ENCODE measurements around the gene INS.
"Not testable (repeated sequence)": the region's sequence is repeated elsewhere in the genome, so short reads cannot be mapped to it uniquely, and the experiment has no call there.

Gene INS

DNA sequence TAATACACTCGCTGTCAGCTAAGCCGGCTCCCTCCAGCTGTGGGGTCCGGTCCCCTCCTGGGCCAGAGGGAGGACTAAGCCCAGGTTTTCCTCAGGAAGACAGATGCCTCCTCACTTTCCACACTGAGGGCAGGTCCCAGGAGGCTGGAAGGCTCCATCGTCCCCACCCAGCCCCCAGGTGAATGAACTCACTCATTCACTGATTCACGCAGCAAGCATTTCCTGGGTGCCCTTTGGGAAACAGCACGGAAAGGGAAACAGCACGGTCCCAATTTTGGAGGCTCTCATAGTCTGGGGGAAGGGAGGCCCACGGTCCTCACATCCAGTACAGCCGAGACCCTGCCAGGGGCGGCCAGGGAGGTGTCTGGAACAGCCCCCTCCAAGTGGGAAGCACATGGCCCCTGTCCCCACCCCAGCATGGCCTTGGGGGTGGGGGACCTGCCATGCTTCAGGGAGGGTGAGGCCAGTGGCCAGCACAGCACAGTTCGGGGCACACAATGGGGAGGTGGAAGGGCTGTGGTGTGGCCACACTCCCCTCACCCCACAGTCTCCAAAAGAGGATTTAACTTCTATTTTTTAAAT, 19.9 kb upstream of the INS start:
- no peak for FAIRE-seq

DNA sequence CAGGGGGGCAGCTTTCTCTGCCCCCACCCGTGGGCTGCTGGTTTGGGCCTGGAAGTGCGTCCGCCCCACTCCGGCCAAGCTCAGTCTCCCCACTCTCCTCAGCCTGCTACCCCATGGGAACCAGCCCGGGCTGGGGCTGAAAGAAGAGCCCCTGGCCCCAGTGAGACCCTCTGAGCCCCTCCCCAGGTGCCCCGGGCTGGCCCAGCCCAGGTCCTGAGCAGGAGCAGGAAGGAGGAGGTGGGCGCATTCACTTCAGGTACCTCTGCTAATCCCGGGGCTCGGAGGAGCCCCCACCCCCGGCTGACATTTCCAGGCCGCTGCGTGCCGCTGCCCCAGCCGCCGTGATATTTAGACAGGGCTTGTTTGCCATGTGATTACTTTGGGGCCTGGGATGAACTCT, 19.3 kb upstream of the INS start:
- no peak for FAIRE-seq

DNA sequence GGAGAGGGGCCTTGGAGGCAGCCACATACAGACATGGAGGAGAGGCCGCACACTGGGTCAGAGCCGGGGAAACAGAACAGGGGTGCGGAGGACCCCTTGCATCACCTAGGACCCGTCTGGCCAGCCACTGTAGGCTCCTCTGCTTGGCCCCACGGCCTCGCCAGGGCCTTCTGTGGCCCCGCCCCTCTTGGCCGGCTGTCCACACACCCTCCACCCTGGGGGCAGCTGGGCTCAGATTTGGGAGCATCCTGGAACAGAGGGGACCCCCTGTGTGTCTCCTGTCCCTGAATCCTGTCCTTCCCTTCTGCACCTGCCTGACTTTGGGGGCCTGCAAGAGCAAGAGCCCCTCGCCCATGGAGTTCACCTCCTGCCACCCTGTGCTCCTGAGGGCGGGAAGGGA, 18.5 kb upstream of the INS start:
- no peak for FAIRE-seq

DNA sequence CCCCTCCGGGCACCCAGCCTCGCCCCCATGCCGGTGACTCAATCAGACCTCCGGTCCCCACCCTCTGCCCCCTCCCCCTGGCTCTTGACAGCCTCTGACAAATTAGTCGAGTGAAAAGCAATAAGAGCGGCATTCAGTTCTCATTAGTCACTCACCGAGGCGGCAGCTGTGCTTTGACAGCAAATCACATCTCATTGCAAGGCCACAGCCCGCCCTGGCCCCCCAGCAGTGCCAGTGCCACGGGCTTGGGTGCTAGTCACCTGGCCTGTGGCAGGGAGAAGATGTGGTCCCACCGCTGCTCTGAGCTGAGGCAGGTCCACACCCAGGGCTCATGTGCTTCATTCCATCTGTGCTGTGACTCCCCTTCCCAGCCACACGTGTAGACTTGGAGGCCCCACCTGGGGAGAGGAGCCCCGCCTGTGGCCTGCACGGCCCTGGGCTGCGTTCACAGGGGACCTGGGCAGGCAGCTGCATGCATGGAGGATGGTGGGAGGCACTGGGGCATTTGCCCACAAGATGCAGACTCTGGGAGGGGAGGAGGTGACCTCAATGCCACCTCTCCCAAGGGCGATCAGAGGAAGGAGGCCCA, 18.0 kb upstream of the INS start:
- no peak for FAIRE-seq

DNA sequence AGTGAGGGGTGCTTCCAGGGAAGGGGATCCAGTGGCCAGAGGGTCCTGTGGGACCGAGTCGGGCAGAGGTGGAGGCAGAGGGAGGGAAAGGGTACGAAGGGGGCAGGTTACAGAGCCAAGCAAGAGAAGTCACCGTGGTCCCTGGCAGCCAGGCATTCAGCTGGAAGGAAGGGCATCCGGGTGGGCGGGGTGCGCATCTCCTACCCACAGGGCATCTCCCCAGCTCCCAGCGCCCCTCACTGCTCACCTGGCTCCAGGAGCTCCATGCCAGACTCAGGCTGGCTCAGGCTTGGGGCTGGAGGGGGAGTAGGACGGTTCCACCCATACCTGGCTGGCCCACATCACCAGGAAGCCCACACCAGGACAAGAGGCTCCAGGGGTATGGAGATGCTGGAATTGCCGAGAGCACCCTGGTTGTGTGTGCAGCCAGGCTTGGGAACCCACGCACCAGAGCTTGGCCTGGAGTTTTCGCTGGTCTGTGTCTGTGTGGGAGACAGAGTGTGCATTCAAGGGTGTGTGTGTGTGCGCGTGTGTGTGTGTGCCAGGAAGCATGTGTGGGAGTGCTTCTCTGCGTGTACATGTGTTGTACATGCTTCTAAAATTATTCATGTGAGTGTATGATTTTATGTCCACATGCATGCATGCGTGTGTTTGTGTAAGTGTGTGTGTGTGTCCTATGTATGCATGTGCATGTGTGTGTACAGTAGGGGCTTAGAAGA, 17.2 kb upstream of the INS start:
- not testable (repeated sequence) for FAIRE-seq

DNA sequence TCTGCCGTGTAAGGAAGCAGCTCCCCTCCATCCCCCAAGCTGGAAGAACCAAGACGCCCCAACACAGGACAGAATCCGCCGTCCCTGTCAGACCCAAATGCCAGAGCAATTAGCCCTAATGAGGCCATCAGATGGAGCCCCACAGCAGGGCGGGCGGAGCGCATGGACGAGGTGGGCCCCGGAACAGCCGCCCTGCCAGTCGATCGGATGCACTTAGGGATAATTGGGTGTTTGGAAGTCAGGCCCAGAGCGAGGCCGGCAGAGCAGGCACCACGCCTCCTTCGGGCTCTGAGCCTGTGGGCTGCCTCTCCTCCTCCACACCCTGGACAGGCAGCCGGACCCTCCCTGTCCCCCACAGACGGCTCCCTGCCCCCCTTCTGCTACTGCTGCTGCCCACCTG, 16.1 kb upstream of the INS start:
- FAIRE-seq, result no peak

DNA sequence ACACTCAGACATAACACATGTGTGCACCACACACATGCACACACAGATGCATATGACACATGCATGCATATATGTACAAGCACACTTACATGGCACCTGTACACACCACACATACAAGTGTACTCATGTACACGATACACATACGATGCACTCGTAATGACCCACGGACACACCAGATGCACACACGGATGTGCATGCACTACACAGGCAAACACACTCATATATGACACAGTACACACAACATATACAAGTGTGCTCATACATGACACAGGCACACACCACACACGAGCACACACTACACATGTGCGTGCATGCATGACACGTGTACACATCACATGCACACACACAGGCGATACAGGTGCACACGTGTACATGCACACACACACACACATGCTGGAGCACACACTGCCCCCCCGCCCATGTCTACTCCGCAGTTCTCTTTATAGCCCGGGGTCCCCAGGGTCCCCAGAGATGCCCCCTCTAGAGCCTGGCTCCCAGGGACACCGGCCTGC, 15.4 kb upstream of the INS start:
- FAIRE-seq, result no peak

DNA sequence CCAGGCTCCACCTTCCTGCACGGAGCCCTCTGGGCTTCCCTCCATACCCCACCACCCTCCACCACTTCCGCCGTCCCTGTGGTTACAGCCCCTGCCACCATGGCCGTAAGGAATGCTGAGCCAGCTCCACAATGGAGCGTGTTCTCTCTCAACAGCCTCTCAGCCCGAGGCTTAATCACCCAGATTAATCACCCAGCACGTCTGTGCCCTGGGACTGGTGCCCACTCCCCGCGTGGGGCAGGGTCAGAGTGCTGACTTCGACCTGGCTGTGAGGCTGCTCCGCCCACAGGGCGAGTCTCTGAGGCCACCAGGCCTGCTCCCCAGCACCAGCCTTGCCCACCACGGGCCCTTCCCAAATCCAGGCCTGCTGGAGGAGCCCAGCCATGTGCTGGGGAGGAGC, 14.7 kb upstream of the INS start:
- FAIRE-seq, result no peak

DNA sequence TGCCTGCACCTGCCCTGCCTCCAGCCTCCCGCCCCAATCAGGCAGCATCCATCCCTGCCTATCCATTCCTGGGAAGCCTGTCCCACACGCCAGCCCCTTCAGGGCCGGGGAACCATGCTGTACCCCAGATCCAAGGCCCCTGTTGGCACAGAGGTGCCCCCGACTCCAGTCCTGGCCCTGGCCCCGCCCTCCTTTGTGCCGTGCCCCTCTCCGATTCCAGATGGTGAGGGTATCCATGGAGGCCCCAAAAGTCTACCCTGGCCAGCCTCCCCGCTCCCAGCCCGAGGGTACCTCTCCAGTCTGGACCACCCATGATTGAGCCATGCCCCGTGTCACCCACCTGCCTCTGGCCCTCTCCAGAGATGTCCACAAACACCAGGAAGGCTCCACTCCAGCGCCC, 13.4 kb upstream of the INS start:
- FAIRE-seq, result no peak

DNA sequence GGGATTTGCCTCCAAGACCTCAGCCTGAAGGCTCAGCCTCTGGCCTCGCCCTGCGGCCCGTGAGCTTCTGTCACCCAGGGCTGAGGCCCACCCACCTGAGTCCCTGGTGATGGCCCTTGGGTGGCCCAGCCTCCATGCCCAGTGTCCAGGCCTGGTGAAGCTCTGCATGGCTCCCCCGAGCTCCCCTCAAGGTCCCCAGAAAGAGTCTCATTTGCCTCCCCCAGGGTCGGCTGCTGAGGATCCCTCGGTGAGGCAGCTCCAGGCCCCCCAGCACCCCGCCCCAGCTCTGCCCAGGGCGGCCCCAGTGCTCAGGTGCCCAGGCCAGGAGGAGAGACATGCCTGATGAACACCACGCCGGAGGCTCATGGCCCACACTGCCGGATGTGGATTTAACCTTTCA, 12.8 kb upstream of the INS start:
- no peak for FAIRE-seq

DNA sequence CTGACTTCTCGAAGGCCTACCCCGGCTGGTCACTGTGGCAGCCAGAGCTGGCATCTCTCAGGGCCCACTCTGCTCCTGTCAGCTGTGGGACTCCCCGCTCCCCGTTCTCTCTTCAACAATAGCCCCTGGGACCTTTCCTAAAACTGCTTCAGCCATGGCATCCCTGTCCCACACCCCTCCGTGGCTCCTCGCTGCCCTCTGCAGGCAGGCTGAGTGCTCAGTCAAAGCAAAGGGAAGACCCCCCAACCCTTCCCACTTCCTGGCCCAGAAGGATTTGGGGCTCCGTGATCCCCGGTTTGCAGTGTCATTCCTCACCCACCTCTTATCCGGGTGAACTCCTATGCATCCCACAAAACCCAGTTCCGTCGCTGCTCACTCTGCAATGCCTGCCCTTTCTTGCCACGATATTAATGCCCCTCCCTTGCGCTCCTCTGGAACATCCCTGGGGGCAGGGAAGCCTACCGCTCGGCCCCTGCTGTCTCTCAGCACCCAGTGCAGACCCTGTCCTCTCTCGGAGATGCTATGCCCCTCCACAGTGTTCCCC, 12.2 kb upstream of the INS start:
- no peak for FAIRE-seq

DNA sequence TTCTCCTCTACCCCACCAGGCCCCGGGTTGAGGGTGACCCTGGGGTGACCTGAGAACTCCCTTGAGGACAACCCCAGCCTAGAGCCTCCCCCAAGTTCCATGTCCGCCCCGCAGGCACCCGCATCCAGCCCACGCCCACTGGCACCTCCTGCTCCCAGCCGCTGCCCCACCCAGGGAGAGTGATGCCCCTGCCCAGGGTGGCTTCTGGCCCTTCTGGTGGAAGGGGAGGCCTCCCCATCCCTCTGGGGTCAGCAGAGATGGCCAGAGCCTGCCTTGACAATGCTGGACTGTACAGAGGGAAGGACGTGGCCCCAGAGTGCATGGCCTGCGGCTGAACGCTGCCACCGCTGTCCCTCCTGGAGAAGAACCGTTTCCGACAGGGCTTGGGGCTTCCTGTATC, 11.7 kb upstream of the INS start:
- no peak for FAIRE-seq

DNA sequence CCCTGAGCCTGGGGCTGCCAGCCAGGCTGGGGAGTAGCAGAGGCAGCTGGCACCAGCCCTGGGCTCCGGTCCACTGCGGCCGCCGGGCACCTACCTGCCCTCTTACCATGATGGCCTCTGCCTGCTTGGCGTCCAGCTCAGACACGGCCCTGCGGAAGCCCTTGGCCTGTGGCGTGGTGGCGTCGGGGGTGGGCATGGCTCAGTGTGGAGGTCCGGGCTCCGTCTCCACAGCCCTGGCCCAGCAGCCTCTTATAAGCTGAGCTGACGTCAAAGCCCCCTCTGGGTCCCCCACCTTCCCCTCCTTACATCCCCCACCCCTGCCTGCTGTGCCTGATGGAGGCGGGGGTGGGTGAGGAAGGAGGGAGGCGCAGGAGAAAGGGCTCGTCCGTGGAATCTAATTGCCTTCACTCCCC, 10.6 kb upstream of the INS start, which contains the start of gene TH:
TH (minus strand) TSS at position 225 of the 413 bp plus-strand sequence; CDS start at position 196, 29 bp downstream.
- FAIRE-seq, result no peak

DNA sequence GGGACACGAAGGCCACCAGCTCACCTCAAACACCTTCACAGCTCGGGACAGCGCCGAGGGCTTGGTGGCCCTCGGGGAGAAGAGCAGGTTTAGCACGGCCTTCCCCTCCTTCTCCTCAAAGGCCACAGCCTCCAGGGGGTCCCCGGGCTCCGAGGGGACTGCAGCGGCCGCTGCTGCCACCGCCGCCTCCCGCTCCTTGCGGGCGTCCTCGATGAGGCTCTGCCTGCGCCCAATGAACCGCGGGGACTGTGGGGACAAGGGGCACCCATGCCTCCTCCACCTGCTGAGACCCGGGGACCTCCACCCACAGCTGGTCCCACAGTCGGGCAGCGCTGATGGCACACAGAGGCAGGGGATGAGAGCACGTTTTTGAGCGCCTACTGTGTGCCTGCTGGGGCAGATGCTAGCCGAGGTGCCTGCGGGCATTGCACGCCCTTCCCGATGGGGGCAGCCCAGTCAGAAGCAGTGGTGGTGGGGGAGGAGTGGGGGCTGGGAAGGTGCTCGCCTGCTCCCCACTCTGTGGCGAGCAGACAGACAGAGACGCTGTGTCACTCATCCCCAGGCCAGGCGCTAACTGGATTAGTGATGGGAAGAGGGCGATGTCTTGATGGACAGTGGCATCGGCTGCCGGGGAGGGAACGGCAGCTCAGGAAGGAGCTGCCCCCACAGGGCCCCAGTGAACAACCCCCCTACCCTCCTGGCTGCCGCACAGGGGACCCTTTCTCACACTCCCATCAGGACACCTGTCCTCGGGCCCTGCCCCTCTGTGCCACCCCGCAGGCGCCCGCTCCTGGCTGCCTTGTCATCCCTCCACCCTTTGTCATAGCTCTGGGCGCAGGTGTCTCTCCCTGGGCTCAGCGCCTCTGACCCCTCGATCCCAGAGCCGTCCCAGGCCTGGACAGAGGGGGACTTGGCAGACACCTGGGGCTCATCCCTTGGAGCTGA, 8.9 kb upstream of the INS start:
- no peak for FAIRE-seq

DNA sequence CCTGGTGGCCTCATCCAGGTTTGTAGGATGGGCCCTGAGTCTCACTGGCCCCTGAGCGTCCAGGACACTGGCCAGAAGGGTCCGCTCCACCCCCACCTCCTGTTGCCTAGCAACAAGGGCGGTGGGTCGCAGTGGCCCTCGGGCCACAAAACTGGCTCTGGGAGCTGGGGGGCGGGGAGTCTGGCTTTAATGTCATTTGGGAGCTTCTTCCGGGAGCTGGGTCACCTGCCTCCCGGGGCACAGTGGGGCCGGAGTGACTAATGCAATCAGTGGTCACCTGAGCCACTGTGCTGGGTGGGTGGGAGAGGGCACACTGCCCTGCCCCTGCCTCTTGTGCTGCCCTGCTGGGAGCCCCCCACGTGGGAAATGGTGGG, 8.0 kb upstream of the INS start:
- FAIRE-seq, result no peak

DNA sequence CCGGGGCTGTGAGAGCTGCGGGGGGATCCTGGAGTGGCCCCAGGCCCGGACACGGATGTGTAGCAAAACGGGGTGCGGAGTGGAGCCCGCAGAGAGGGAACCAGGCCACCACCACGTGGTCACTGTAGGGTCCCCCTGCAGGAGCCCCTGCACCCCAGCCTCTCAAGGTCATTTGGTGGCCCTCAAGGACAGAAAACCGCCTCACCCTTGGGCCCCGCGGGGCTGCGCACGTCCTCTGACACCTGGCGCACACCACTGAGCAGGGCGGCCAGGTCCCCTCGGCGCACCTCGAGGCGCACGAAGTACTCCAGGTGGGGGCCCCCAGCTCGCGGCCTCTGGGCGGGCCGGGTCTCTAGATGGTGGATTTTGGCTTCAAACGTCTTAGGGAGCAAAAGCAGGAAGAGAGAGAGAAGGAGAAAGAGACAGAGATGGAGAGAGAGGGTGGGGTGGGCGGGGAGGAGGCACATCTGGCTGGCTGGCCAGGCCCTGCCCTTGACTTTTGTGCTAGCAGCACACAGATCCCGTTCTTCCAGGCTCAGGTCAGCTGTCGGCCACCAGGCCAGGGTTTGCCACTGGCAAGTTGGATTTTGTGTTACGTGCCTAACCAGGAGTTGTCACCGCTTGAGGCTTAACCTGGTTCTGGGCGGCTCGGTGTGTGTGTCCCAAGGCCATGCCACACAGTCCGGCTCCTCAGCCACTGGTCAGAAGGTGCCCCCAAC, 7.4 kb upstream of the INS start:
- no peak for FAIRE-seq

DNA sequence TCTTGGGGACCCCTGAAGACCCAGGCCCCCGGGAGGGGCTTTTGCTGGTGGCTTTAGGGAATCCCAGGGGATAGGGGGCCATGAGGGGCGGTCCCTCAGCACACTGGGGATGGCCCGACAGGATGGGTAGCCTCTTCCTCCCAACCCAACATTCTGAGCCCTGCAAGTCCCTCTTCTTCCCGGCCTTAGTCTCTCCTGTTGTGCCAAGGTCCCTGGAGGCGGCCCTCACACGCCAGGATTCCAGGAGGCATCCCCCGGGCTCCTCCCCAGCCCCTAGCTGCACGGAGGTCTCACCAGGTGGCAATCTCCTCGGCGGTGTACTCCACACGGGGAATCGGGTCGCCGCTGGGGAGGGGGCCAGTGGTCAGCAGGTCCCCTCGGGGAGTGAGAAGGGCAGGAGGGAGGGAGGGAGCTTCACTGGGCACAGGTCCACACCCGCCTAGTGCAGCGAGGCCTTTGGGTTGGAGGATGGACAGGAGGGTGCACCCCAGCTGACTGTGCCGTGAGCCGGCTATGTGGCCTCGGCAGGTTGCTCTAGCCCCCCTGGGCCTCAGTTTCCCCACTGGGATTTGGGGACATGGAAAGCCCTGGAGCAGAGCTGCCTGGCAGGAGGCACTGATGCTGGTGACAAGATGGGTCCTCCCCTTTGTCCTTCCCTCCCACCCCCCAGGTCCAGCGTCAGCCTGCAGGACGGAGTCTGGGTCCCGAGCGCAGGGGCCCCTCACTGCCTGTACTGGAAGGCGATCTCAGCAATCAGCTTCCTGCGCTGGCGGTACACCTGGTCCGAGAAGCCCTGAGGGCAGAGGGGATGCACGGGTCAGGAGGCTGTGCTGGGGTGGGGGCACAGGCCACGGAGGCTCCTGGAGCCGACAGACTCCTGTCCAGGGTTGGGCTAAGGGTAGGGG, 6.4 kb upstream of the INS start:
- no peak for FAIRE-seq

DNA sequence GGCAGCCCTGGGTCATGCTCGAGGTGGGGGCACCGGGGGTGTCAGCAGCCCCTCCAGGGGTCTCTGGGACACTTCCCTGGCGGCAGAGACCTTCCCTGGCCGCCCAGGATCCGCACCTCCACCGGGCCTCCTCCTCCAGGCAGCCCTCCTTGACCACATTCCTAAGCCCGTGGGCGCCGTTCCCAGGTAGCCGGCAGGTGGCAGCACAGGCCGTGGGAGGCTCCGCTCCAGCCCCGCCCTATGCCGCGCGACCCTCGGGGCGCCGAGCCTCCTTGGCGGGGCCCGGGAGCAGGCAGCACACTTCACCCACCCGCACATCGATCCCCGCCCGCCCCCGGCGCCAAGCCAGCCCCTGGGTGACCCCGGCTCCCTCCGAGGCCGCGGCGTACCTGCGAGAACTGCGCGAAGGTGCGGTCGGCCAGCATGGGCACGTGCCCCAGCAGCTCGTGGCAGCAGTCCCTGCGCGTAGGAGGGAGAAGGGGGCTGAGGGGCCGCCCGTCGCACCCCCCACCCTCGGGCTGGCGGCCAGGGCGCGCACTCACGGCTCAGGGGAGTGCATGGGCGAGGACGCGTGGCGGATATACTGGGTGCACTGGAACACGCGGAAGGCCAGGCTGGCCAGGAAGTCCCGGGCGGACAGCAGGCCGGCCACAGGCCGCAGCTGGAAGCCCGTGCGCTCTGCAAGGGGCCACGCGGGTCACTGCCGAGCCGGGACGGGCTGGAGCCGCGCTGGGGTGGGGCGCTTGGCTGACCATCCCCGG, 5.3 kb upstream of the INS start:
- FAIRE-seq, result no peak

DNA sequence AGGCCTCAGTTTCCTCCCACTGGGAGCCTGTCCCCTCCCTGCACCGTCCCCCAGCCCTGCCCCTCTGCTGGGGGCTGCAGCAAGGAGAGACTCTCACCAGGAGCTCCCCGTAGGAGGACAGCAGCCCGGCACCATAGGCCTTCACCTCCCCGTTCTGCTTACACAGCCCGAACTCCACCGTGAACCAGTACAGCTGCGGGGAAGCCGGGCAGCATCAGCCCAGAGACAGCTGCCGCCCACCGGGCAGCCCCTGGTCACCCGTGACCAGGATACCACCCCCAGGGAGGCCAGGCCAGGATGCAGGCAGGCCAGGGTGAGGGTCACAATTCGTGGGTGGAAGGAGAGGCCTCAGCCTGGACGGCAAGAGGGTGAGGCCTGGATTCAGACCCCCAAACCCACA, 4.6 kb upstream of the INS start:
- no peak for FAIRE-seq

DNA sequence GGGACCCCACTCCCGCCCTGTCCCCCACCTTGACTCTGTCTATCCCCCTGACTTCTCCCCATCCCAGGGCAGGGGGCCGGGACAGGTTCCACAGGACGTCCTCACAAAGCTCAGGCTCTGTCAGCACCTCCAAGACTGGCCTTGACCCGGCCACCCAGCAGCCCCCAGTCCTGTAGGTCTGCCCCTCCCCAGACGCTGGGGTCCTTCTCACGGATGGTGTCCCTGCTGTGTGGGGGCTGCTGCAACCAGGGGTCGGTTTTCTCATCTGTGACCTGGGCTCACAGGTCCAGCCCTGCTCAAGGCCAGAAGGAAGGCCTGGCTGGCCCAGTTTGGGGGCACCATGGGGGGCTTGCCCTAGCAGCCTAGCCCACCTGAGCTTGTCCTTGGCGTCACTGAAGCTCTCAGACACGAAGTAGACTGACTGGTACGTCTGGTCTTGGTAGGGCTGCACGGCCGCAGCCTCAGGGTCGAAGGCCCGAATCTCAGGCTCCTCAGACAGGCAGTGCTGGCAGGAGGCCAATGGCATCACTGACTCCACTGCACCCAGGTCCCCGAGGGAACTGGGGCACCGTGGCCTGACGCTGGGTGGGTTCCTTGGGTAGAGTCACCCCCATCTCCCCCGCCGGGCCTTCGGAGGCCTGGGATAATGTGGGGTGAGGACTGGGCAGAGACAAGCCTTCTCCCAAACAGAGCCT, 4.0 kb upstream of the INS start:
- no peak for FAIRE-seq
